Lower lobe of right lung (tissue), 2 donors: ENCODE results near the gene CPT1B. TPM values are rescaled to one million over a fixed set of nuclear protein-coding genes. Genes with fewer than 3 reads are reported as not detected.
"Not testable (repeated sequence)": the region's sequence is repeated elsewhere in the genome, so short reads cannot be mapped to it uniquely, and the experiment has no call there.

Experiments
- ATAC-seq, 2 donors: fragments of 200-7000 bp; cut with Tn5 transposase; one replicate each; pipeline ENCODE4 v1.9.1; 2020 to 2022; ENCODE audit warnings: mild to moderate bottlenecking in 2 of 2, moderate library complexity in 2 of 2
- DNase-seq: peaks from one replicate; pipeline ENCODE4 v3.0.0-alpha.2; 2020
- H3K27ac ChIP-seq: fragments of 200-600 bp; one replicate; pipeline ENCODE4 v1.8.0; 2022
- H3K27me3 ChIP-seq: fragments of 200-600 bp; one replicate; pipeline ENCODE4 v1.8.0; 2022; ENCODE audit warnings: low read depth
- H3K36me3 ChIP-seq: fragments of 200-600 bp; one replicate; pipeline ENCODE4 v1.8.0; 2022; ENCODE audit warnings: mild to moderate bottlenecking
- H3K4me1 ChIP-seq: fragments of 200-600 bp; one replicate; pipeline ENCODE4 v1.8.0; 2022
- H3K4me3 ChIP-seq: fragments of 200-600 bp; one replicate; pipeline ENCODE4 v1.8.0; 2022; ENCODE audit warnings: mild to moderate bottlenecking
- H3K9me3 ChIP-seq: fragments of 200-600 bp; one replicate; pipeline ENCODE4 v1.8.0; 2022
- CTCF ChIP-seq: fragments of 200-600 bp; IDR thresholded peaks from one replicate; pipeline ENCODE4 v1.8.0; 2022; ENCODE audit warnings: antibody characterized with exemption, mild to moderate bottlenecking
- intact Hi-C: fragments of 100-400 bp; cut with DNase I; formaldehyde crosslinking; loops from one replicate; pipeline ENCODE4 v1.11.0; 2022
- total RNA-seq: library from RNA; stranded (reverse); fragmentation: NEBNext Ultra II Directional; extraction: Animal tissue kit (Norgen Biotek cat#: 25700); gene quantifications from one replicate; pipeline ENCODE4 v1.2.1, GENCODE V29; 2021
- donor health status: DM: no; HTN: yes; CAD: no; lungs with severe emphysema.

The CPT1B gene
- total RNA-seq, 1 donor from 2014 or later = 12.6 TPM

GRCh38 chr22:50620593-50621355 lies 42.5 kb upstream of the CPT1B start:
- DNase-seq (peak; percentile 85), ATAC-seq (peak; percentile 88 to 90)
- intact Hi-C loops = no loop called here
- Histone ChIP-seq H3K36me3 (peaks cover 9% of the 10 kb centered on the region), H3K9me3 (no peaks in the 10 kb centered on the region), H3K27ac (peak overlapping the region; percentile 55), H3K27me3 (no peaks in the 10 kb centered on the region), H3K4me1 (peaks cover 32% of the 10 kb centered on the region), H3K4me3 (peak overlapping the region; percentile 44)
- no peak for TF ChIP-seq CTCF

DNA sequence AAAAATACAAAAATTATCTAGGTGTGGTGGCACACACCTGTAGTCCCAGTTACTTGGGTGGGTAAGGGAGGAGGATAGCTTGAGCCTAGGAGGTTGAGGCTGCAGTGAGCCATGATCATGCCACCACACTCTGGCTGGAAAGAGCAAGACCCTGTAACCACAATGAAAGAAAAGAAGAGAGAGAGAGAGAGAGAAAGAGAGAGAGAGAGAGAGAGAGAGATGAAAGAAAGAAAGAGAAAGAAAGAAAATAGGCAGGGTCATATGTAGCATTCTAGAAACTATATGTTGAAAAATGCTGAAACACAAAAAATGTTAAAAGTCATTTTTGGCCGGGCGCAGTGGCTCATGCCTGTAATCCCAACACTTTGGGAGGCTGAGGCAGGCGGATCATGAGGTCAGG lies 36.1 kb upstream of the CPT1B start:
- H3K4me1 ChIP-seq, DNase-seq, intact Hi-C loops, H3K27me3 ChIP-seq, ATAC-seq, H3K9me3 ChIP-seq, H3K36me3 ChIP-seq, H3K27ac ChIP-seq, H3K4me3 ChIP-seq: not testable (repeated sequence)

DNA sequence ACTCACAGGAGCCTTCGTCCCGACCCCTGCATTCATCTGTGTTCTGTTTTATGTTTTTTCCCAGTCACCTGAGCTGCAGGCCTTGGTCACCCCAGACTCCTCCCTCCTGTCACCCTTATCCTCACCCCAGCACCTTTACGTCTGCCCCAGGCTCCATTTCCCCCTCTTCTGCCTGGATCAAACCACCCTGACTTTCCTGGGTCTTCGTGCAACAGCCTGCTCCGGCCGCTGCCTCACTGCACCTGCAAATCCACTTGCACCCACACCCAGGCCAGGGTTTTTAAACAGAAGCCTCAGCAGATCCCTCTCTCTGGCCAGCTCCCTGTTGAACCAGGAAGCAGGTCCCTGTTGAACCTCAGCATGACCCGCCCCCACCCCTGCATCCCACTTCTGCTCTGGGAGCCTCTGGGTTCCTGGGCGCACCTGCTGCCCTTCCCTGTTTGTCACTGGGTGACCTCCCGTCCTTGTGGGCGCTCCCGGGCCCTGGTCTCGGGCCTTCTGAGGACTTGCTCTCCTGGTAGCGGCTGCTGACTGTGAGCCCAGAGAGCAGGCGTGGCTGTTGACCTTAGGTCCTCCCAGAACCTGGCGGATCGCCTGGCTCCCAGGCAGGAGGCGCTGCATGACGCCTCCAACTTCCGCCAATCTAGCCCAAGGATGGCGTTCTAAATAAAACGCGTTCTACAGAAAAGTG lies 35.2 kb upstream of the CPT1B start:
- H3K27ac ChIP-seq = peak overlapping the region; percentile 46
- ATAC-seq (peak; percentile 93 to 96), DNase-seq (peak; percentile 90)
- peaks cover 8% of the 10 kb centered on the region for H3K4me1 ChIP-seq
- no peaks in the 10 kb centered on the region for H3K9me3 ChIP-seq
- TF ChIP-seq CTCF = no peak
- H3K36me3 ChIP-seq = no peaks in the 10 kb centered on the region
- intact Hi-C loops = no loop called here
- H3K4me3 ChIP-seq = no peak overlapping the region
- no peaks in the 10 kb centered on the region for H3K27me3 ChIP-seq

DNA sequence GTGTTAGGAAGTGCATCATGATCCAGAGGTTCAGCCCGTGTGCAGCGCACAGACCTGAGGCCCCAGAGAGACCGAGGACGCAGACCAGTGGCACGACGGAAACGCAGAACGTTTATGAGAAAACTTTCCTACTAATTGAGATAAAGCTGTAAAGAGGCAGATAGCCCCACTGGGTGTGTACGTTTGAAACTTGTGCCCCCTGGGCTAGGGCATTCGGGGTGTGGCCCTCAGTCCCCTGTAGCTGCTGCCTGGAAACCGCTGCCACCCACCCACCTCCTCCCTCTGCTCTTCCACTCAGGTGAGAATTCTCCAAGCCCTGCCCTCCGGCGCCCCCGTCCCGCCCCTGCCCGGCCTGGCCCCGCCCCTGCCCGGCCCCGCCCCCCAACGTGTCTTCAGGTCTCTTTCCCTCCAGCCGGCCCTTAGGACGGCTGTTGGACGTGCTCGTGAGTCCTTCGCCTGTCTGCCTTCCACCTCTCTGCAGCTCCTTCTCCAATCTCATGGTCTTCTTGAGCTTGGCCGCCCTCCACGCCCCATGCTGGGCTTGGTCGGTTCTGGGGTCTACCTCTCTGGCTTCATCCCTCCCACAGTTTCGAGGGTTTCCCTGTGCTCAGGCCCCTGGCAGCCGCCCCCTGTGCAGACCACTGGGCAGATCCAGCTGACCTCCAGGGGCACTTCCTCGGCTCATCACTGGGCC lies 34.4 kb upstream of the CPT1B start:
- TF ChIP-seq CTCF = no peak
- intact Hi-C loops = no loop called here
- H3K4me1 ChIP-seq = peaks cover 8% of the 10 kb centered on the region
- no peaks in the 10 kb centered on the region for H3K27me3 ChIP-seq
- ATAC-seq (peak; percentile 53 to 74), DNase-seq (no peak)
- no peaks in the 10 kb centered on the region for H3K36me3 ChIP-seq
- H3K4me3 ChIP-seq = no peak overlapping the region
- peak overlapping the region; percentile 46 for H3K27ac ChIP-seq
- H3K9me3 ChIP-seq = no peaks in the 10 kb centered on the region

DNA sequence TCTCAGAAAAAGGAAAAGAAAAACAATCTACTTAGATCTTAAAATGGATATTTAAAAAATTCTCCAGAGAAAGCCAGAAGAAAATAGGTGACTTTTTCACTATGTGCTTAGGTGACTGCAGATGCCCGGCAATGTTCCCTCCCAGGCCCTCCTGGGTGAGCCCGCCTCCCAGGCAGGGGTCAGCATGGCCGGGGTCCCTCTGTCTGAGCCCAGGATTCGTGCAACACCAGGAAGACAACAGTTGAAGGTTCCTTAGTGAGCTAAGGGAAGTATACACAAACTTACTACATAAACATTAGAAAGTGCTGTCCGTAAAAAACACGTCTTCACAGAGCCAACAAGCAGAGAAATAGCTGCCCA lies 33.9 kb upstream of the CPT1B start:
- Histone ChIP-seq H3K27ac (no peak overlapping the region), H3K9me3 (no peaks in the 10 kb centered on the region), H3K4me1 (peaks cover 8% of the 10 kb centered on the region), H3K27me3 (no peaks in the 10 kb centered on the region), H3K4me3 (no peak overlapping the region), H3K36me3 (no peaks in the 10 kb centered on the region)
- intact Hi-C loops = no loop called here
- ATAC-seq (no peak), DNase-seq (no peak)
- TF ChIP-seq CTCF = no peak
